Liver (tissue), 9 donors: ENCODE data around the gene LAMA2. TPM values are rescaled to one million over a fixed set of nuclear protein-coding genes. Genes with fewer than 3 reads are reported as not detected.

Source experiments
- DNase-seq: peaks from one replicate; pipeline ENCODE4 v3.0.0-alpha.2; 2017; ENCODE audit warnings: low spot score
- H3K27ac ChIP-seq, 2 donors: one replicate each; pipeline ENCODE4 v1.7.0; 2013; ENCODE audit warnings: inconsistent platforms in 2 of 2, low read length in 2 of 2, control low read depth in 1 of 2, low read depth in 1 of 2, mild to moderate bottlenecking in 1 of 2
- H3K27me3 ChIP-seq, 4 donors: one replicate each; pipeline versions ENCODE4 v1.6.1 to v1.7.0; 2013; ENCODE audit warnings: low read length in 3 of 4, inconsistent platforms in 1 of 4, mild to moderate bottlenecking in 1 of 4, moderate library complexity in 1 of 4; ENCODE audit not compliant: control insufficient read depth in 4 of 4, insufficient read depth in 4 of 4
- H3K36me3 ChIP-seq, 4 donors: one replicate each; pipeline versions ENCODE4 v1.6.1 to v1.7.0; 2013; ENCODE audit warnings: low read length in 3 of 4, mild to moderate bottlenecking in 3 of 4, low read depth in 1 of 4, moderate library complexity in 1 of 4; ENCODE audit not compliant: control insufficient read depth in 4 of 4, insufficient read depth in 3 of 4
- H3K4me1 ChIP-seq, 4 donors: one replicate each; pipeline versions ENCODE4 v1.6.1 to v1.7.0; 2013; ENCODE audit warnings: low read length in 3 of 4, mild to moderate bottlenecking in 3 of 4, moderate library complexity in 1 of 4; ENCODE audit not compliant: control insufficient read depth in 4 of 4, insufficient read depth in 4 of 4
- H3K4me3 ChIP-seq, 3 donors: one replicate each; pipeline versions ENCODE4 v1.6.1 to v1.7.0; 2013; ENCODE audit warnings: low read length in 3 of 3, control low read depth in 1 of 3, low read depth in 1 of 3, mild to moderate bottlenecking in 1 of 3
- H3K9ac ChIP-seq, 2 donors: one replicate each; pipeline ENCODE4 v1.7.0; 2013; ENCODE audit warnings: low read length in 2 of 2, mild to moderate bottlenecking in 2 of 2, moderate library complexity in 2 of 2, control low read depth in 1 of 2, low read depth in 1 of 2
- H3K9me3 ChIP-seq, 4 donors: one replicate each; pipeline versions ENCODE4 v1.6.1 to v1.7.0; 2013; ENCODE audit warnings: low read length in 3 of 4; ENCODE audit not compliant: control insufficient read depth in 4 of 4
- EGR1 ChIP-seq, 2 donors: IDR thresholded peaks; 2 replicates each; pipeline ENCODE4 v1.6.1; 2016 to 2018; ENCODE audit warnings: antibody characterized with exemption in 2 of 2, low read depth in 2 of 2
- FOXA2 ChIP-seq: IDR thresholded peaks from 2 replicates; pipeline ENCODE4 v1.6.1; 2016; ENCODE audit warnings: antibody characterized with exemption
- GABPA ChIP-seq, 2 donors: IDR thresholded peaks in 1 of 2; conservative IDR thresholded peaks in 1 of 2; 2 replicates each; pipeline ENCODE4 v1.6.1; 2016; ENCODE audit warnings: antibody characterized with exemption in 2 of 2, mild to moderate bottlenecking in 1 of 2, moderate library complexity in 1 of 2
- HNF4A ChIP-seq, 2 donors: conservative IDR thresholded peaks; 2 replicates each; pipeline ENCODE4 v1.6.1; 2016; ENCODE audit warnings: antibody characterized with exemption in 2 of 2, mild to moderate bottlenecking in 2 of 2
- NR2F2 ChIP-seq: IDR thresholded peaks from 2 replicates; pipeline ENCODE4 v1.6.1; 2016; ENCODE audit warnings: antibody characterized with exemption
- RAD21 ChIP-seq, 2 donors: IDR thresholded peaks; 2 replicates each; pipeline ENCODE4 v1.6.1; 2016; ENCODE audit warnings: antibody characterized with exemption in 2 of 2, mild to moderate bottlenecking in 2 of 2
- SP1 ChIP-seq: IDR thresholded peaks from 2 replicates; pipeline ENCODE4 v1.6.1; 2018; ENCODE audit warnings: antibody characterized with exemption, mild to moderate bottlenecking
- TAF1 ChIP-seq: conservative IDR thresholded peaks from 2 replicates; pipeline ENCODE4 v1.6.1; 2016; ENCODE audit warnings: antibody characterized with exemption, mild to moderate bottlenecking
- WGBS: extraction: QIAGEN DNeasy Blood & Tissue Kit; methylation state at CpG from one replicate; pipeline ENCODE4 v1.1.7; 2013; 5-methylcytosine and 5-hydroxymethylcytosine counted together
- polyA plus RNA-seq, 2 donors: library from polyadenylated mRNA; stranded (reverse) in 1 of 2; unstranded in 1 of 2; fragments of 200-250 nt in 1 of 2; fragments of >200 nt in 1 of 2; fragmentation: Nextera tagmentation in 1 of 2; extraction: Ambion mirVana in 1 of 2; gene quantifications; one replicate each; pipeline versions ENCODE4 v1.2.1 to v1.2.3, GENCODE V29; 2013 to 2015
- total RNA-seq, 2 donors: library from RNA; depleted of rRNA; stranded (reverse); fragments of >200 nt; gene quantifications; one replicate each; pipeline ENCODE4 v1.2.3, GENCODE V29; 2014
- TF ChIP-seq, protein P1 (sequence below): fragments of 150-350 bp; IDR thresholded peaks from 2 replicates; pipeline ENCODE4 v1.5.1; 2017; ENCODE audit warnings: improper control_type of control experiment, low read depth, low read length; ENCODE audit not compliant: missing input control
- TF ChIP-seq, protein P2 (sequence below): IDR thresholded peaks from 2 replicates; pipeline ENCODE4 v1.6.1; 2016; ENCODE audit warnings: antibody characterized with exemption, mild to moderate bottlenecking
- donor health status: healthy.
- donor health status: healthy.
- donor health status: healthy.
- donor health status: healthy.
- donor health status: healthy.

LAMA2 gene
- total and polyA plus RNA-seq, 4 donors: 1.3 to 17.0 (median 3.0) TPM

DNA sequence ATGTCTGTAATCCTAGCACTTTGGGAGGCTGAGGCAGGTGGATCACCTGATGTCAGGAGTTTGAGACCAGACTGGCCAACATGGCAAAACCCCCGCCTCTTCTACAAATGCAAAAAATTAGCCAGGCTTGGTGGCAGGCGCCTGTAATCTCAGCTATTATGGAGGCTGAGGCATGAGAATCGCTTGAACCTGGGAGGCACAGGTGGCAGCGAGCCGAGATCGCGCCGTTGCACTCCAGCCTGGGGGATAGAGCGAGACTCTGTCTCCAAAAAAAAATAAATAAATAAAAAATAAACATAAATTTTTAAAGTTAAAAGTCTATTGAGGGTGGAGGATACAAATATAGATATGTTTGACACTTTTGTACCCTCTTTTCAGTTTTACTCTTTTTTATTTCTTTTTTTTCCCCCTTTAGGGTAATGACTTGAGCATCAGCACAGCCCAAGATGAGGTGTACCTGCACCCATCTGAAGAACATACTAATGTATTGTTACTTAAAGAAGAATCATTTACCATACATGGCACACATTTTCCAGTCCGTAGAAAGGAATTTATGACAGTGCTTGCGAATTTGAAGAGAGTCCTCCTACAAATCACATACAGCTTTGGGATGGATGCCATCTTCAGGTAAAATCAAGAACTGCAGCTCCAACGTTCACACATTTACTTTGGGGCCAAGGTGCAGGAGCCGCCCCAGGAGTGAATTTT lies 368.9 kb downstream of the LAMA2 start:
- no peaks in the 10 kb centered on the region for H3K36me3 ChIP-seq
- no peak overlapping the region for H3K27ac ChIP-seq
- no peak overlapping the region for H3K9ac ChIP-seq
- peaks cover 0 to 6% (median 0%) of the 10 kb centered on the region in 4 donors for H3K27me3 ChIP-seq
- TF ChIP-seq RAD21 (IDR thresholded peaks at IDR 0.05) (peak; percentile 75 to 82), SP1 (no peak), HNF4A (conservative IDR thresholded peaks at IDR 0.05) (peak in 1 of 2 donors; percentile 31), EGR1 (IDR thresholded peaks at IDR 0.05; ENCODE audit: low read depth in 2 of 2) (no peak)
- TF ChIP-seq, protein P1, sequence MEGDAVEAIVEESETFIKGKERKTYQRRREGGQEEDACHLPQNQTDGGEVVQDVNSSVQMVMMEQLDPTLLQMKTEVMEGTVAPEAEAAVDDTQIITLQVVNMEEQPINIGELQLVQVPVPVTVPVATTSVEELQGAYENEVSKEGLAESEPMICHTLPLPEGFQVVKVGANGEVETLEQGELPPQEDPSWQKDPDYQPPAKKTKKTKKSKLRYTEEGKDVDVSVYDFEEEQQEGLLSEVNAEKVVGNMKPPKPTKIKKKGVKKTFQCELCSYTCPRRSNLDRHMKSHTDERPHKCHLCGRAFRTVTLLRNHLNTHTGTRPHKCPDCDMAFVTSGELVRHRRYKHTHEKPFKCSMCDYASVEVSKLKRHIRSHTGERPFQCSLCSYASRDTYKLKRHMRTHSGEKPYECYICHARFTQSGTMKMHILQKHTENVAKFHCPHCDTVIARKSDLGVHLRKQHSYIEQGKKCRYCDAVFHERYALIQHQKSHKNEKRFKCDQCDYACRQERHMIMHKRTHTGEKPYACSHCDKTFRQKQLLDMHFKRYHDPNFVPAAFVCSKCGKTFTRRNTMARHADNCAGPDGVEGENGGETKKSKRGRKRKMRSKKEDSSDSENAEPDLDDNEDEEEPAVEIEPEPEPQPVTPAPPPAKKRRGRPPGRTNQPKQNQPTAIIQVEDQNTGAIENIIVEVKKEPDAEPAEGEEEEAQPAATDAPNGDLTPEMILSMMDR: peak; percentile 77
- no peak overlapping the region for H3K4me3 ChIP-seq
- no peak for DNase-seq
- H3K9me3 ChIP-seq: no peaks in the 10 kb centered on the region
- H3K4me1 ChIP-seq: no peaks in the 10 kb centered on the region
- WGBS: 63% methylated on average over 13 of the region's 13 CpGs

DNA sequence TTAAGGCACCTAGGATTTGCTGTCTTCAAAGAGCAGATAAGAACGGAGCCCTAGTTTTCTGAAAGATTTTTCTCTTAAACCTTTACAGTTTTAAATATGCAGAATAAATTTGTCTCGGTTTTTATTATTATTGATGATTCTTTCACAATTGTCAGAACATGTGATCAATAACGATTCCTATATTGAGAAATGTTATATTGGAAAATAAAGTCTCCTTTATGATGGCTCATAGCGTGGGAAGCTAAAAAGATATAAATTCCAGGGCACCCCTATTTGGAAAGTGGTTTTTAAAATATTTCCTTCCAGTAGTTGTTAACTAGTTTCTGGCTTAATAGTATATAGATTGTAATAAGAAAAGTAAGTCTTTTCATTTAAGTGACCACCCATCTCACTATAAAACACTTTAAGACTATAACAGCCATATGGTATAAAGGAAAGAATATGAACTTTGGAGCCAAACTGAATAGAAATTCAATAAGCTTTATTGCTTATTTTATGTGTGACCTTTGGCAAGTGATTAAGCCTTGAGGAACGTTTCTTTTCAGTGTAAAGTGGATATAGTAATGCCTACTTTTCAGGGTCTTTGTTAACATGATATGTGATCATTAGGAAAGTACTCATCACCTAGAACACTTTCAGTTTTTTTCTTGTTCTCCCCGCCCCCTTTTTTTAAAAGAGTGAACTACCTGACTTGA lies 369.6 kb downstream of the LAMA2 start:
- H3K27me3 ChIP-seq: peaks cover 0 to 6% (median 0%) of the 10 kb centered on the region in 4 donors
- H3K9ac ChIP-seq: no peak overlapping the region
- no peak overlapping the region for H3K4me3 ChIP-seq
- TF ChIP-seq TAF1: no peak
- no peak for TF ChIP-seq HNF4A (conservative IDR thresholded peaks at IDR 0.05)
- TF ChIP-seq GABPA (IDR thresholded peaks at IDR 0.05 in 1 of 2, conservative IDR thresholded peaks at IDR 0.05 in 1 of 2): no peak
- TF ChIP-seq NR2F2: no peak
- no peak for DNase-seq
- H3K9me3 ChIP-seq: no peaks in the 10 kb centered on the region
- WGBS: 37% methylated on average over 6 of the region's 6 CpGs
- H3K4me1 ChIP-seq: no peaks in the 10 kb centered on the region
- H3K36me3 ChIP-seq: no peaks in the 10 kb centered on the region
- no peak overlapping the region for H3K27ac ChIP-seq

DNA sequence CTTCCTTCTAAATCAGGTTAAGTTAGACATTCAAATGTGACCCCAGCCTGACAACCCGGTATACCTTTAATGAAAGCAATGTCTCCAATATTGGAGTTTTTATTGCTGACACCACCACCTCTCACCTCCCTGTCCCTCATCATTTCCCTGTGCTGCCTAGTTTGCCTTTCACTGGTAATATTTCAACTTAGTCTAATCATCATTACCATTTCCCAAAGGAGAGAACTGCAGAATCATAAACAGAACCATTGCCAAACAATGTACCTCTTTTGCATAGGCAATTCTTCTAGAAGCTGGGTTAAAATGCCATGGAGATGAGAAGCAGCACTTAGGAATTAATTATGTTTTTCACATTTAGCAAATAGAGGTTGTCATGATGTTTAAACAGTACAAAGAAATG lies 370.3 kb downstream of the LAMA2 start:
- H3K9me3 ChIP-seq: no peaks in the 10 kb centered on the region
- H3K4me1 ChIP-seq: no peaks in the 10 kb centered on the region
- H3K27me3 ChIP-seq: peaks cover 0 to 6% (median 0%) of the 10 kb centered on the region in 4 donors
- H3K27ac ChIP-seq: no peak overlapping the region
- 63% methylated on average over 1 of the region's 1 CpG for WGBS
- no peak for DNase-seq
- H3K36me3 ChIP-seq: no peaks in the 10 kb centered on the region
- no peak overlapping the region for H3K9ac ChIP-seq
- no peak overlapping the region for H3K4me3 ChIP-seq
- TF ChIP-seq, protein P1: no peak
- TF ChIP-seq FOXA2 (no peak), EGR1 (IDR thresholded peaks at IDR 0.05; ENCODE audit: low read depth in 2 of 2) (no peak)
- TF ChIP-seq, protein P2, sequence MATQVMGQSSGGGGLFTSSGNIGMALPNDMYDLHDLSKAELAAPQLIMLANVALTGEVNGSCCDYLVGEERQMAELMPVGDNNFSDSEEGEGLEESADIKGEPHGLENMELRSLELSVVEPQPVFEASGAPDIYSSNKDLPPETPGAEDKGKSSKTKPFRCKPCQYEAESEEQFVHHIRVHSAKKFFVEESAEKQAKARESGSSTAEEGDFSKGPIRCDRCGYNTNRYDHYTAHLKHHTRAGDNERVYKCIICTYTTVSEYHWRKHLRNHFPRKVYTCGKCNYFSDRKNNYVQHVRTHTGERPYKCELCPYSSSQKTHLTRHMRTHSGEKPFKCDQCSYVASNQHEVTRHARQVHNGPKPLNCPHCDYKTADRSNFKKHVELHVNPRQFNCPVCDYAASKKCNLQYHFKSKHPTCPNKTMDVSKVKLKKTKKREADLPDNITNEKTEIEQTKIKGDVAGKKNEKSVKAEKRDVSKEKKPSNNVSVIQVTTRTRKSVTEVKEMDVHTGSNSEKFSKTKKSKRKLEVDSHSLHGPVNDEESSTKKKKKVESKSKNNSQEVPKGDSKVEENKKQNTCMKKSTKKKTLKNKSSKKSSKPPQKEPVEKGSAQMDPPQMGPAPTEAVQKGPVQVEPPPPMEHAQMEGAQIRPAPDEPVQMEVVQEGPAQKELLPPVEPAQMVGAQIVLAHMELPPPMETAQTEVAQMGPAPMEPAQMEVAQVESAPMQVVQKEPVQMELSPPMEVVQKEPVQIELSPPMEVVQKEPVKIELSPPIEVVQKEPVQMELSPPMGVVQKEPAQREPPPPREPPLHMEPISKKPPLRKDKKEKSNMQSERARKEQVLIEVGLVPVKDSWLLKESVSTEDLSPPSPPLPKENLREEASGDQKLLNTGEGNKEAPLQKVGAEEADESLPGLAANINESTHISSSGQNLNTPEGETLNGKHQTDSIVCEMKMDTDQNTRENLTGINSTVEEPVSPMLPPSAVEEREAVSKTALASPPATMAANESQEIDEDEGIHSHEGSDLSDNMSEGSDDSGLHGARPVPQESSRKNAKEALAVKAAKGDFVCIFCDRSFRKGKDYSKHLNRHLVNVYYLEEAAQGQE: no peak
